ENCODE results near the gene CRELD2.

Gene CRELD2

GRCh38 chr22:49928185-49928495, 9.7 kb downstream of the CRELD2 start:
- no peak for TF ChIP-seq CTCF (conservative IDR thresholded peaks at IDR 0.05; ENCODE audit: control insufficient read depth, insufficient read depth, low read depth, low read length)
- H3K4me3 ChIP-seq (ENCODE audit: control insufficient read depth, low read depth, low read length): no peak overlapping the region
- no peak for DNase-seq (ENCODE audit: low read depth)

GRCh38 chr22:49928555-49929210, 10.2 kb downstream of the CRELD2 start:
- TF ChIP-seq CTCF (conservative IDR thresholded peaks at IDR 0.05; ENCODE audit: control insufficient read depth, insufficient read depth, low read depth, low read length): no peak
- DNase-seq (ENCODE audit: low read depth): no peak
- no peak overlapping the region for H3K4me3 ChIP-seq (ENCODE audit: control insufficient read depth, low read depth, low read length)

- peak; percentile 18 for TF ChIP-seq CTCF (conservative IDR thresholded peaks at IDR 0.05; ENCODE audit: control insufficient read depth, insufficient read depth, low read depth, low read length)
- DNase-seq (ENCODE audit: low read depth): peak; percentile 15
- no peak overlapping the region for H3K4me3 ChIP-seq (ENCODE audit: control insufficient read depth, low read depth, low read length)
These were observed 11.0 kb downstream of the CRELD2 start for GRCh38 chr22:49929211-49929979.

- no peak for TF ChIP-seq CTCF (conservative IDR thresholded peaks at IDR 0.05; ENCODE audit: control insufficient read depth, insufficient read depth, low read depth, low read length)
- H3K4me3 ChIP-seq (ENCODE audit: control insufficient read depth, low read depth, low read length): no peak overlapping the region
- DNase-seq (ENCODE audit: low read depth): no peak
These were observed 11.7 kb downstream of the CRELD2 start for GRCh38 chr22:49929994-49930575.

GRCh38 chr22:49930596-49931412, 12.4 kb downstream of the CRELD2 start:
- peak; percentile 58 for DNase-seq (ENCODE audit: low read depth)
- H3K4me3 ChIP-seq (ENCODE audit: control insufficient read depth, low read depth, low read length): no peak overlapping the region
- peak; percentile 43 for TF ChIP-seq CTCF (conservative IDR thresholded peaks at IDR 0.05; ENCODE audit: control insufficient read depth, insufficient read depth, low read depth, low read length)

Data from fibroblast of mammary gland (primary cell).